HCT116 (cell line): ENCODE measurements around the gene METTL24.

Experiments used
- CEBPB ChIP-seq: IDR thresholded peaks from 2 replicates; pipeline ENCODE4 v1.6.1; 2012; ENCODE audit warnings: low read depth
- EZH2 ChIP-seq: fragments of 200-600 bp; sonication (generic); IDR thresholded peaks from 2 replicates; pipeline ENCODE4 v1.6.1; 2017; ENCODE audit warnings: antibody characterized with exemption, mixed run types
- FOSL1 ChIP-seq: IDR thresholded peaks from 2 replicates; pipeline ENCODE4 v1.6.1; 2012; ENCODE audit warnings: low read depth
- POLR2A ChIP-seq: IDR thresholded peaks from 2 replicates; pipeline ENCODE4 v1.7.0; 2011; ENCODE audit warnings: borderline replicate concordance; ENCODE audit not compliant: insufficient read depth, insufficient read length; ENCODE audit errors: extremely low read depth
- POLR2AphosphoS5 ChIP-seq: IDR thresholded peaks from 2 replicates; pipeline ENCODE4 v1.6.1; 2011; ENCODE audit warnings: mild to moderate bottlenecking, low read depth, low read length, moderate library complexity
- RAD21 ChIP-seq: IDR thresholded peaks from 2 replicates; pipeline ENCODE4 v1.6.1; 2012; ENCODE audit warnings: low read depth, mild to moderate bottlenecking
- SIN3A ChIP-seq: IDR thresholded peaks from 2 replicates; pipeline ENCODE4 v1.6.1; 2012; ENCODE audit warnings: low read depth
- TCF7L2 ChIP-seq: IDR thresholded peaks from 2 replicates; pipeline ENCODE4 v1.7.0; 2011; ENCODE audit warnings: borderline replicate concordance, inconsistent platforms; ENCODE audit not compliant: insufficient read depth, insufficient read length; ENCODE audit errors: extremely low read depth
- ZFX ChIP-seq: fragments of 450-650 bp; IDR thresholded peaks from 2 replicates; pipeline ENCODE4 v1.6.1; 2017
- ZNF274 ChIP-seq: fragments of 200-500 bp; sonication (Bioruptor generic); IDR thresholded peaks from 2 replicates; pipeline ENCODE4 v1.6.1; 2014; ENCODE audit warnings: mild to moderate bottlenecking, low read depth, low read length, inconsistent platforms
- TF ChIP-seq, protein P1 (sequence below): IDR thresholded peaks from 2 replicates; pipeline ENCODE4 v1.6.1; 2012; ENCODE audit warnings: low read depth
- TF ChIP-seq, protein P2 (sequence below), 3 experiments: fragments of 200-600 bp in 1 of 3; sonication (generic) in 1 of 3; IDR thresholded peaks in 2 of 3; conservative IDR thresholded peaks in 1 of 3; 2 replicates each; pipeline ENCODE4 v1.5.1; 2012 to 2017; ENCODE audit warnings: low read depth in 2 of 3, low read length in 2 of 3, antibody characterized with exemption in 1 of 3, borderline replicate concordance in 1 of 3, control low read depth in 1 of 3, mild to moderate bottlenecking in 1 of 3, mixed read lengths in 1 of 3, mixed run types in 1 of 3, moderate library complexity in 1 of 3; ENCODE audit not compliant: insufficient read depth in 1 of 3
- TF ChIP-seq, protein P3 (sequence below): IDR thresholded peaks from 2 replicates; pipeline ENCODE4 v1.6.1; 2011; ENCODE audit warnings: mild to moderate bottlenecking, low read length, moderate library complexity; ENCODE audit not compliant: insufficient replicate concordance; ENCODE audit errors: extremely low read depth

DNA sequence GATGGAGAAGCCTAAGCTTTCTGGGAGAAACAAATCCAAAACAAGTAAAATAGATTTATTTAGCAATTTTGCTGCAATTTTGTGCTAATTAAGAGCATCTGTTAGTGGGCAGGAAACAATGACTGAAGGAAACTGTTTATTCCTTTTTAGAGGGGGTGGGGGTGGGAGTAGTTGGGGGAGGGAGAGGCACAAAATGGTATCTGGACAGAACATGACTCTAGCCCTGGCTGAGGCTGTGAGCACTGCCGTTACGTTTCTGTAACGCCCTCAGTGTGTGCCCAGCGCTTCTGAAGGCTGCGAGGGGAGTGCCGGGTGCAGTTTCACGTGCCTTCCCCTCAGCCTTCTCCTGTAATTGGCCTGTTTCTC, 28.8 kb downstream of the METTL24 start:
- TF ChIP-seq, protein P1, sequence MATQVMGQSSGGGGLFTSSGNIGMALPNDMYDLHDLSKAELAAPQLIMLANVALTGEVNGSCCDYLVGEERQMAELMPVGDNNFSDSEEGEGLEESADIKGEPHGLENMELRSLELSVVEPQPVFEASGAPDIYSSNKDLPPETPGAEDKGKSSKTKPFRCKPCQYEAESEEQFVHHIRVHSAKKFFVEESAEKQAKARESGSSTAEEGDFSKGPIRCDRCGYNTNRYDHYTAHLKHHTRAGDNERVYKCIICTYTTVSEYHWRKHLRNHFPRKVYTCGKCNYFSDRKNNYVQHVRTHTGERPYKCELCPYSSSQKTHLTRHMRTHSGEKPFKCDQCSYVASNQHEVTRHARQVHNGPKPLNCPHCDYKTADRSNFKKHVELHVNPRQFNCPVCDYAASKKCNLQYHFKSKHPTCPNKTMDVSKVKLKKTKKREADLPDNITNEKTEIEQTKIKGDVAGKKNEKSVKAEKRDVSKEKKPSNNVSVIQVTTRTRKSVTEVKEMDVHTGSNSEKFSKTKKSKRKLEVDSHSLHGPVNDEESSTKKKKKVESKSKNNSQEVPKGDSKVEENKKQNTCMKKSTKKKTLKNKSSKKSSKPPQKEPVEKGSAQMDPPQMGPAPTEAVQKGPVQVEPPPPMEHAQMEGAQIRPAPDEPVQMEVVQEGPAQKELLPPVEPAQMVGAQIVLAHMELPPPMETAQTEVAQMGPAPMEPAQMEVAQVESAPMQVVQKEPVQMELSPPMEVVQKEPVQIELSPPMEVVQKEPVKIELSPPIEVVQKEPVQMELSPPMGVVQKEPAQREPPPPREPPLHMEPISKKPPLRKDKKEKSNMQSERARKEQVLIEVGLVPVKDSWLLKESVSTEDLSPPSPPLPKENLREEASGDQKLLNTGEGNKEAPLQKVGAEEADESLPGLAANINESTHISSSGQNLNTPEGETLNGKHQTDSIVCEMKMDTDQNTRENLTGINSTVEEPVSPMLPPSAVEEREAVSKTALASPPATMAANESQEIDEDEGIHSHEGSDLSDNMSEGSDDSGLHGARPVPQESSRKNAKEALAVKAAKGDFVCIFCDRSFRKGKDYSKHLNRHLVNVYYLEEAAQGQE = no peak
- TF ChIP-seq, protein P2, sequence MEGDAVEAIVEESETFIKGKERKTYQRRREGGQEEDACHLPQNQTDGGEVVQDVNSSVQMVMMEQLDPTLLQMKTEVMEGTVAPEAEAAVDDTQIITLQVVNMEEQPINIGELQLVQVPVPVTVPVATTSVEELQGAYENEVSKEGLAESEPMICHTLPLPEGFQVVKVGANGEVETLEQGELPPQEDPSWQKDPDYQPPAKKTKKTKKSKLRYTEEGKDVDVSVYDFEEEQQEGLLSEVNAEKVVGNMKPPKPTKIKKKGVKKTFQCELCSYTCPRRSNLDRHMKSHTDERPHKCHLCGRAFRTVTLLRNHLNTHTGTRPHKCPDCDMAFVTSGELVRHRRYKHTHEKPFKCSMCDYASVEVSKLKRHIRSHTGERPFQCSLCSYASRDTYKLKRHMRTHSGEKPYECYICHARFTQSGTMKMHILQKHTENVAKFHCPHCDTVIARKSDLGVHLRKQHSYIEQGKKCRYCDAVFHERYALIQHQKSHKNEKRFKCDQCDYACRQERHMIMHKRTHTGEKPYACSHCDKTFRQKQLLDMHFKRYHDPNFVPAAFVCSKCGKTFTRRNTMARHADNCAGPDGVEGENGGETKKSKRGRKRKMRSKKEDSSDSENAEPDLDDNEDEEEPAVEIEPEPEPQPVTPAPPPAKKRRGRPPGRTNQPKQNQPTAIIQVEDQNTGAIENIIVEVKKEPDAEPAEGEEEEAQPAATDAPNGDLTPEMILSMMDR (IDR thresholded peaks at IDR 0.05 in 2 of 3, conservative IDR thresholded peaks at IDR 0.05 in 1 of 3; ENCODE audit: borderline replicate concordance in 1 of 3, insufficient read depth in 1 of 3, low read depth in 2 of 3, low read length in 2 of 3) = no peak
- no peak for TF ChIP-seq POLR2A
- no peak for TF ChIP-seq EZH2
- no peak for TF ChIP-seq TCF7L2
- TF ChIP-seq RAD21 = no peak
- TF ChIP-seq POLR2AphosphoS5 = no peak
- no peak for TF ChIP-seq ZNF274
- TF ChIP-seq SIN3A = no peak
- TF ChIP-seq CEBPB = no peak
- TF ChIP-seq ZFX = no peak
- TF ChIP-seq, protein P3, sequence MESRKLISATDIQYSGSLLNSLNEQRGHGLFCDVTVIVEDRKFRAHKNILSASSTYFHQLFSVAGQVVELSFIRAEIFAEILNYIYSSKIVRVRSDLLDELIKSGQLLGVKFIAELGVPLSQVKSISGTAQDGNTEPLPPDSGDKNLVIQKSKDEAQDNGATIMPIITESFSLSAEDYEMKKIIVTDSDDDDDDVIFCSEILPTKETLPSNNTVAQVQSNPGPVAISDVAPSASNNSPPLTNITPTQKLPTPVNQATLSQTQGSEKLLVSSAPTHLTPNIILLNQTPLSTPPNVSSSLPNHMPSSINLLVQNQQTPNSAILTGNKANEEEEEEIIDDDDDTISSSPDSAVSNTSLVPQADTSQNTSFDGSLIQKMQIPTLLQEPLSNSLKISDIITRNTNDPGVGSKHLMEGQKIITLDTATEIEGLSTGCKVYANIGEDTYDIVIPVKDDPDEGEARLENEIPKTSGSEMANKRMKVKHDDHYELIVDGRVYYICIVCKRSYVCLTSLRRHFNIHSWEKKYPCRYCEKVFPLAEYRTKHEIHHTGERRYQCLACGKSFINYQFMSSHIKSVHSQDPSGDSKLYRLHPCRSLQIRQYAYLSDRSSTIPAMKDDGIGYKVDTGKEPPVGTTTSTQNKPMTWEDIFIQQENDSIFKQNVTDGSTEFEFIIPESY = no peak
- no peak for TF ChIP-seq FOSL1
